Measurements from ENCODE around the gene MTX3. TPM values are rescaled to one million over a fixed set of nuclear protein-coding genes. Genes with fewer than 3 reads are reported as not detected.

MTX3 gene
- total RNA-seq, 6 experiments from 2014 or later, result 4.4 to 9.1 (median 6.9) TPM

- ATAC-seq, result no peak
- H3K4me1 ChIP-seq, result no peaks in the 10 kb centered on the region
- DNase-seq, result no peak
- TF ChIP-seq CTCF (IDR thresholded peaks at IDR 0.05), result no peak
- TF ChIP-seq POLR2A (IDR thresholded peaks at IDR 0.05), result no peak
- H3K27me3 ChIP-seq, result no peaks in the 10 kb centered on the region
- intact Hi-C loops (cut with DNase I), result no loop called here
- no peaks in the 10 kb centered on the region for H3K9me3 ChIP-seq
- no peaks in the 10 kb centered on the region for H3K36me3 ChIP-seq
- 67% methylated on average over 3 of the region's 3 CpGs for WGBS (ENCODE audit: insufficient coverage, low coverage, low lambda C conversion rate, missing lambda C conversion rate)
- no peak overlapping the region for H3K4me3 ChIP-seq
- H3K27ac ChIP-seq, result no peak overlapping the region
Observed at GRCh38 chr5:79938468-79938867, 52.6 kb downstream of the MTX3 start.

- DNase-seq (no peak), ATAC-seq (no peak)
- intact Hi-C loops (cut with DNase I), result no loop called here
- no peak overlapping the region for H3K4me3 ChIP-seq
- TF ChIP-seq POLR2A (IDR thresholded peaks at IDR 0.05), result no peak
- no peak for TF ChIP-seq CTCF (IDR thresholded peaks at IDR 0.05)
- H3K36me3 ChIP-seq, result no peaks in the 10 kb centered on the region
- H3K27me3 ChIP-seq, result no peaks in the 10 kb centered on the region
- no peaks in the 10 kb centered on the region for H3K9me3 ChIP-seq
- H3K27ac ChIP-seq, result no peak overlapping the region
- no peaks in the 10 kb centered on the region for H3K4me1 ChIP-seq
- 56% methylated on average over 3 of the region's 3 CpGs for WGBS (ENCODE audit: insufficient coverage, low coverage, low lambda C conversion rate, missing lambda C conversion rate)
Observed at GRCh38 chr5:79936646-79937216, 54.3 kb downstream of the MTX3 start.

GRCh38 chr5:79936002-79936645 is 54.9 kb downstream of the MTX3 start:
- Histone ChIP-seq H3K27me3 (no peaks in the 10 kb centered on the region), H3K4me1 (no peaks in the 10 kb centered on the region), H3K36me3 (no peaks in the 10 kb centered on the region), H3K9me3 (no peaks in the 10 kb centered on the region), H3K4me3 (no peak overlapping the region), H3K27ac (no peak overlapping the region)
- ATAC-seq (no peak), DNase-seq (no peak)
- TF ChIP-seq POLR2A (IDR thresholded peaks at IDR 0.05) (no peak), CTCF (IDR thresholded peaks at IDR 0.05) (no peak)
- WGBS (ENCODE audit: insufficient coverage, low coverage, low lambda C conversion rate, missing lambda C conversion rate), result 64% methylated on average over 4 of the region's 4 CpGs
- intact Hi-C loops (cut with DNase I), result no loop called here

DNA sequence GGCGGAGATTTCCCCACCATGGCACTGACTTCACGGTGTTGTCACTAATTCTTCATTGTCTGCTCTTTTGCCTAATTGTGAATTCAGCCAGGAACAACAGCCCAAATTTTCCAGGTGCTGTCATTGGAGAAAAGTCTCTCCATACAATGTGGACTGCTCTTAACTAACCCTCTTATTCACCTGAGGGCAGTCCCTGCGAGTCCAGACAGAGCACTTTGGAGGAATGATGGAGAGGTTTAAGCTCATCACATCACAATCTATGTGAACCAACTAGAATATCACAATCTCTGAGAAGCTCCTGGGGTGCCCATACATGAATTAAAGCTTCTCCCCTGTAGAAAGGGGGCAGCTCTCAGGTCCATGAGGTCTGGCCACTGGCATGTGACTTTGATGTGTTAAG is 56.4 kb downstream of the MTX3 start:
- intact Hi-C loops (cut with DNase I), result no loop called here

More for the DNA sequence above, 56.4 kb downstream of the MTX3 start:
- DNase-seq (no peak), ATAC-seq (no peak)
- TF ChIP-seq CTCF (IDR thresholded peaks at IDR 0.05), result no peak
- no peak for TF ChIP-seq POLR2A (IDR thresholded peaks at IDR 0.05)
- no peaks in the 10 kb centered on the region for H3K27me3 ChIP-seq
- H3K27ac ChIP-seq, result no peak overlapping the region
- no peaks in the 10 kb centered on the region for H3K9me3 ChIP-seq
- H3K36me3 ChIP-seq, result no peaks in the 10 kb centered on the region
- H3K4me1 ChIP-seq, result no peaks in the 10 kb centered on the region
- no peak overlapping the region for H3K4me3 ChIP-seq
- 79% methylated on average over 3 of the region's 3 CpGs for WGBS (ENCODE audit: insufficient coverage, low coverage, low lambda C conversion rate, missing lambda C conversion rate)
